ENCODE measurements around the gene SPAG6. TPM values are rescaled to one million over a fixed set of nuclear protein-coding genes. Genes with fewer than 3 reads are reported as not detected.

Gene SPAG6
- total RNA-seq, 1 experiment from 2014 or later: not detected

- CTCF ChIA-PET: no interaction called here
These were observed 72.5 kb downstream of the SPAG6 start for GRCh38 chr10:22417736-22418268.

GRCh38 chr10:22420787-22421517 is 75.7 kb downstream of the SPAG6 start:
- Mint-ChIP-seq H3K9me3 (ENCODE audit: low read depth, unreplicated experiment) (no peaks in the 10 kb centered on the region), H3K27ac (ENCODE audit: unreplicated experiment) (no peak overlapping the region), H3K4me3 (ENCODE audit: low read depth, unreplicated experiment) (no peak overlapping the region), H3K4me1 (ENCODE audit: low read depth, unreplicated experiment) (no peaks in the 10 kb centered on the region), H3K36me3 (ENCODE audit: insufficient read depth, unreplicated experiment) (no peaks in the 10 kb centered on the region), H3K27me3 (ENCODE audit: unreplicated experiment) (no peaks in the 10 kb centered on the region)
- CTCF ChIA-PET: no interaction called here
- no TSS peak for BruUV-seq (replicated peaks)
- DNase-seq: no peak
- intact Hi-C loops (cut with micrococcal nuclease; ENCODE audit: unreplicated experiment): loop anchor here (1.0 to 10.0 kb wide), 2 partner anchors 176 to 410 kb away; no protein-coding TSS in a partner anchor
- no peak for TF ChIP-seq CTCF (IDR thresholded peaks at IDR 0.05; ENCODE audit: unreplicated experiment)

More at GRCh38 chr10:22417736-22418268, 72.5 kb downstream of the SPAG6 start:
- no TSS peak for BruUV-seq (replicated peaks)
- Mint-ChIP-seq H3K36me3 (ENCODE audit: insufficient read depth, unreplicated experiment) (no peaks in the 10 kb centered on the region), H3K4me3 (ENCODE audit: low read depth, unreplicated experiment) (no peak overlapping the region), H3K27ac (ENCODE audit: unreplicated experiment) (no peak overlapping the region), H3K27me3 (ENCODE audit: unreplicated experiment) (no peaks in the 10 kb centered on the region), H3K9me3 (ENCODE audit: low read depth, unreplicated experiment) (no peaks in the 10 kb centered on the region), H3K4me1 (ENCODE audit: low read depth, unreplicated experiment) (no peaks in the 10 kb centered on the region)
- TF ChIP-seq CTCF (IDR thresholded peaks at IDR 0.05; ENCODE audit: unreplicated experiment): no peak
- DNase-seq: no peak
- intact Hi-C loops (cut with micrococcal nuclease; ENCODE audit: unreplicated experiment): no loop called here

GRCh38 chr10:22426653-22427052 is 81.4 kb downstream of the SPAG6 start:
- H3K27me3 Mint-ChIP-seq (ENCODE audit: unreplicated experiment): no peaks in the 10 kb centered on the region
- CTCF ChIA-PET: no interaction called here
- intact Hi-C loops (cut with micrococcal nuclease; ENCODE audit: unreplicated experiment): loop anchor here (5.0 to 10.0 kb wide), 4 partner anchors 84 to 556 kb away; partner anchors contain the start of gene DNAJC1
- BruUV-seq (replicated peaks): no TSS peak
- no peak overlapping the region for H3K4me3 Mint-ChIP-seq (ENCODE audit: low read depth, unreplicated experiment)
- TF ChIP-seq CTCF (IDR thresholded peaks at IDR 0.05; ENCODE audit: unreplicated experiment): no peak
- no peaks in the 10 kb centered on the region for H3K9me3 Mint-ChIP-seq (ENCODE audit: low read depth, unreplicated experiment)
- no peak for DNase-seq
- no peak overlapping the region for H3K27ac Mint-ChIP-seq (ENCODE audit: unreplicated experiment)
- H3K36me3 Mint-ChIP-seq (ENCODE audit: insufficient read depth, unreplicated experiment): peaks cover 5% of the 10 kb centered on the region
- peaks cover 36% of the 10 kb centered on the region for H3K4me1 Mint-ChIP-seq (ENCODE audit: low read depth, unreplicated experiment)

GRCh38 chr10:22427101-22427500 is 81.8 kb downstream of the SPAG6 start:
- H3K27me3 Mint-ChIP-seq (ENCODE audit: unreplicated experiment): no peaks in the 10 kb centered on the region
- peaks cover 36% of the 10 kb centered on the region for H3K4me1 Mint-ChIP-seq (ENCODE audit: low read depth, unreplicated experiment)
- CTCF ChIA-PET: no interaction called here
- DNase-seq: no peak
- no peak overlapping the region for H3K27ac Mint-ChIP-seq (ENCODE audit: unreplicated experiment)
- intact Hi-C loops (cut with micrococcal nuclease; ENCODE audit: unreplicated experiment): loop anchor here (5.0 to 10.0 kb wide), 4 partner anchors 85 to 555 kb away; partner anchors contain the start of gene DNAJC1
- H3K9me3 Mint-ChIP-seq (ENCODE audit: low read depth, unreplicated experiment): no peaks in the 10 kb centered on the region
- peaks cover 5% of the 10 kb centered on the region for H3K36me3 Mint-ChIP-seq (ENCODE audit: insufficient read depth, unreplicated experiment)
- no peak for TF ChIP-seq CTCF (IDR thresholded peaks at IDR 0.05; ENCODE audit: unreplicated experiment)
- no peak overlapping the region for H3K4me3 Mint-ChIP-seq (ENCODE audit: low read depth, unreplicated experiment)
- BruUV-seq (replicated peaks): no TSS peak

Measured in Calu3 (cell line).